LNCAP (cell line): ENCODE results near the gene TMTC2.

Experiments used
- TF ChIP-seq, protein P1 (sequence below): fragments of 450-650 bp; IDR thresholded peaks from 2 replicates; pipeline ENCODE4 v1.5.1; 2017; ENCODE audit warnings: mild to moderate bottlenecking

The TMTC2 gene

GRCh38 chr12:82954572-82954971 lies 267.9 kb downstream of the TMTC2 start:
- TF ChIP-seq, protein P1, sequence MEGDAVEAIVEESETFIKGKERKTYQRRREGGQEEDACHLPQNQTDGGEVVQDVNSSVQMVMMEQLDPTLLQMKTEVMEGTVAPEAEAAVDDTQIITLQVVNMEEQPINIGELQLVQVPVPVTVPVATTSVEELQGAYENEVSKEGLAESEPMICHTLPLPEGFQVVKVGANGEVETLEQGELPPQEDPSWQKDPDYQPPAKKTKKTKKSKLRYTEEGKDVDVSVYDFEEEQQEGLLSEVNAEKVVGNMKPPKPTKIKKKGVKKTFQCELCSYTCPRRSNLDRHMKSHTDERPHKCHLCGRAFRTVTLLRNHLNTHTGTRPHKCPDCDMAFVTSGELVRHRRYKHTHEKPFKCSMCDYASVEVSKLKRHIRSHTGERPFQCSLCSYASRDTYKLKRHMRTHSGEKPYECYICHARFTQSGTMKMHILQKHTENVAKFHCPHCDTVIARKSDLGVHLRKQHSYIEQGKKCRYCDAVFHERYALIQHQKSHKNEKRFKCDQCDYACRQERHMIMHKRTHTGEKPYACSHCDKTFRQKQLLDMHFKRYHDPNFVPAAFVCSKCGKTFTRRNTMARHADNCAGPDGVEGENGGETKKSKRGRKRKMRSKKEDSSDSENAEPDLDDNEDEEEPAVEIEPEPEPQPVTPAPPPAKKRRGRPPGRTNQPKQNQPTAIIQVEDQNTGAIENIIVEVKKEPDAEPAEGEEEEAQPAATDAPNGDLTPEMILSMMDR = no peak

DNA sequence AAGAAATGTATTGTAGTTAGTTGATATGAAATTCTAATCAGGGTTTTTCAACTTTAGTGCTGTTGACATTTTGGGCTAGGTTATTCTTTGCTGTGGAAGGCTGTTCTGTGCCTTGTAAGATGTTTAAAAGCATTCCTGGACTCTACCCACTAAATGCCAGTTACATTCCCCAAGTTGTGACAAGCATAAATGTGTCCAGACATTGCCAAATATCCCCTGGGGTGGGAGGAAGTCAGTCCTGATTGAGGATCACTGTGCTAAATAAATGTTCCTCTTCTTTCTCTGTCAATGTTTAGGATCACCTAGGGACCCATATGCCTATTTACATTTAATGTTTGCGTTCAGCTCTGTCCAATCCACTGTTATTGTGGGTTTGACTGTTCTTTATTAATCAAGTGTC lies 268.3 kb downstream of the TMTC2 start:
- TF ChIP-seq, protein P1 = no peak

GRCh38 chr12:82958966-82959365 lies 272.3 kb downstream of the TMTC2 start:
- TF ChIP-seq, protein P1 = no peak

GRCh38 chr12:82959821-82960220 lies 273.1 kb downstream of the TMTC2 start:
- TF ChIP-seq, protein P1 = no peak

DNA sequence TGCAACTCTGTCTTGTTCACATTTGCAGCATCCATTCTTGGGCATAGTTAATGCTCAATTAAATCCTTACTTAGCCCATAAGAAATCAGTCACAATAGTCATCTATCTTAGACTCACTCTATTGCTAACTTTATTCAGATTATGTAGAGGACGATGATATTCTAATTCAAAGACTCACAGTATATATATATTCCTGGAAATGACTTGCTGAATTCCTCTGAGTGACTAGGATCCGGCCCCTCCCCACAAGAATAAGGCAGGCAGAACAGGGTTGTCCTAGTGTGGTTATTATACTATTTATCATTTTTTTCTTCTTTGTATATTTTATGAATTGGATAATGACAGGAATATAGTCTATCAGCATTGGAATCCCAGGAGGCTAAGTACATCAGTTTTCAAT lies 275.1 kb downstream of the TMTC2 start:
- TF ChIP-seq, protein P1 = no peak

DNA sequence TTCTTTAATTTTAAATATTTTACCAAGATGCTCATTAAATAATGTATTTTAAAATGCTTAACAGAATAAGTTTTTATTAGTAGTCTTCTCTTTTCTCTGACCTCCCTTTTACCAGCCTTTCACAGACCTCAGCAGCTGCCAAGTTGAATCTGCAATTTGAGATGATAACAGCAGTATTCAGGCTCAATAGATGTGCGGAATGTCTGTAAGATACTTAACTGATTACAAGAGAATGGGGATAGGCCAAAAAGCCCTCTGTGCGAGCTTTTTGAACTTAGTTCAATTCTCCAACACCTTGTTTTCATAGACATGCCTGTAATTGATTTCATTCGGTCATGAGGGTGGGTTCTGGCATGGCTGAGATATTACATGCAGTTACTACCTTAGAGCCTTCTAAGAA lies 277.2 kb downstream of the TMTC2 start:
- TF ChIP-seq, protein P1 = no peak

DNA sequence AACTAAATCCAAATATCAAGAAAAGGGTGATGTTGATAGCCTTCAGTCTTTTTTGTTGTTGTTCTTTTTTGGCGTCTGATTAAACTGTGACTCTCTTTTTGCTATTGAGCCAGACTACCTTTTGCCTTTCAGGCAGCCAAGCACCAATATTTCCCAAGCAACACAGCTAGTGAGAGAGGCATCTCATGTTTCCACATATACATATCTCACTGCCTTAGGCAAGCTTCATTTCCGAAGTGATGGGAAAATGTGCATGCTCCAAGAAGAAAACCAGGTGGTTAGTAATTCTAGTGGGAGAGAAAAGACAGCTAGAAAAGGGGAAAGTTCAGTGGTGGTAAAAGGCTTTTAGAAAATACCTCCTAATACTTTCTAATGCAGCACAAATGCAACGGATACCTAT lies 277.7 kb downstream of the TMTC2 start:
- TF ChIP-seq, protein P1 = no peak

- TF ChIP-seq, protein P1 = no peak
These were observed 279.4 kb downstream of the TMTC2 start for GRCh38 chr12:82966001-82966559.
